ENCODE data around the gene DBH.

DBH gene

GRCh38 chr9:133707763-133708245, 71.6 kb downstream of the DBH start:
- H3K4me2 ChIP-seq (ENCODE audit: low read length), result no peak overlapping the region
- H3K9ac ChIP-seq (ENCODE audit: low read length), result no peak overlapping the region
- no peak for TF ChIP-seq EZH2phosphoT487 (IDR thresholded peaks at IDR 0.05; ENCODE audit: low read depth)
- no peak for TF ChIP-seq CTCF (IDR thresholded peaks at IDR 0.05; ENCODE audit: low read depth, low read length)
- no peak overlapping the region for H3K4me3 ChIP-seq (ENCODE audit: low read length)
- H3K27ac ChIP-seq (ENCODE audit: low read length), result no peak overlapping the region
- no peaks in the 10 kb centered on the region for H3K4me1 ChIP-seq (ENCODE audit: low read length)
- no peaks in the 10 kb centered on the region for H4K20me1 ChIP-seq (ENCODE audit: insufficient read depth, low read length)
- no peaks in the 10 kb centered on the region for H3K9me3 ChIP-seq (ENCODE audit: insufficient read depth, low read length)
- no peaks in the 10 kb centered on the region for H3K79me2 ChIP-seq (ENCODE audit: low read length)
- H3K27me3 ChIP-seq (ENCODE audit: low read depth, low read length), result no peaks in the 10 kb centered on the region
- no peaks in the 10 kb centered on the region for H3K36me3 ChIP-seq (replicated peaks; ENCODE audit: low read depth, low read length)
- no peak overlapping the region for H2AFZ ChIP-seq (ENCODE audit: low read depth, low read length)

GRCh38 chr9:133708246-133709014, 72.3 kb downstream of the DBH start:
- Histone ChIP-seq H3K27me3 (ENCODE audit: low read depth, low read length) (no peaks in the 10 kb centered on the region), H3K4me1 (ENCODE audit: low read length) (peaks cover 4% of the 10 kb centered on the region; the same call in 1 of the 2 replicates), H2AFZ (ENCODE audit: low read depth, low read length) (no peak overlapping the region), H3K79me2 (ENCODE audit: low read length) (no peaks in the 10 kb centered on the region), H3K4me3 (ENCODE audit: low read length) (no peak overlapping the region), H4K20me1 (ENCODE audit: insufficient read depth, low read length) (no peaks in the 10 kb centered on the region), H3K27ac (ENCODE audit: low read length) (no peak overlapping the region), H3K9ac (ENCODE audit: low read length) (no peak overlapping the region), H3K4me2 (ENCODE audit: low read length) (no peak overlapping the region), H3K9me3 (ENCODE audit: insufficient read depth, low read length) (no peaks in the 10 kb centered on the region), H3K36me3 (replicated peaks; ENCODE audit: low read depth, low read length) (no peaks in the 10 kb centered on the region)
- TF ChIP-seq EZH2phosphoT487 (IDR thresholded peaks at IDR 0.05; ENCODE audit: low read depth) (no peak), CTCF (IDR thresholded peaks at IDR 0.05; ENCODE audit: low read depth, low read length) (no peak)
